Gastrocnemius medialis (tissue), 4 donors: ENCODE data around the gene CTIF. TPM values are rescaled to one million over a fixed set of nuclear protein-coding genes. Genes with fewer than 3 reads are reported as not detected.

ENCODE experiments used
- ATAC-seq, 2 donors: fragments of 150-250 bp; one replicate each; pipeline ENCODE4 v1.9.1; 2016
- DNase-seq, 2 donors: peaks; one replicate each; pipeline ENCODE4 v3.0.0-alpha.2; 2019
- H3K27ac ChIP-seq, 4 donors: fragments of 200-600 bp; sonication (generic); 1 replicate in 1 of 4; 2 replicates in 3 of 4; pipeline ENCODE4 v1.5.1; 2016 to 2018; ENCODE audit warnings: mild to moderate bottlenecking in 2 of 4, moderate library complexity in 1 of 4
- H3K27me3 ChIP-seq, 3 donors: fragments of 200-600 bp; sonication (generic) in 2 of 3; 1 replicate in 1 of 3; 2 replicates in 2 of 3; pipeline versions ENCODE4 v1.5.1 to v1.6.0; 2016 to 2019; ENCODE audit warnings: mild to moderate bottlenecking in 1 of 3, moderate library complexity in 1 of 3
- H3K36me3 ChIP-seq, 2 donors: fragments of 200-600 bp; sonication (generic) in 1 of 2; one replicate each; pipeline ENCODE4 v1.5.1; 2017 to 2018
- H3K4me1 ChIP-seq, 2 donors: fragments of 200-600 bp; sonication (generic) in 1 of 2; one replicate each; pipeline ENCODE4 v1.5.1; 2016 to 2017; ENCODE audit warnings: mild to moderate bottlenecking in 2 of 2
- H3K4me3 ChIP-seq, 4 donors: fragments of 200-600 bp; sonication (generic) in 3 of 4; 1 replicate in 1 of 4; 2 replicates in 3 of 4; pipeline ENCODE4 v1.5.1; 2016 to 2019; ENCODE audit warnings: mild to moderate bottlenecking in 2 of 4
- H3K9me3 ChIP-seq, 3 donors: fragments of 200-600 bp; sonication (generic) in 2 of 3; 1 replicate in 1 of 3; 2 replicates in 2 of 3; pipeline ENCODE4 v1.5.1; 2016 to 2019
- POLR2A ChIP-seq, 2 donors: fragments of 450-650 bp; IDR thresholded peaks; one replicate each; pipeline ENCODE4 v1.6.1; 2017; ENCODE audit warnings: antibody characterized with exemption in 2 of 2, mild to moderate bottlenecking in 2 of 2, moderate library complexity in 2 of 2
- in situ Hi-C, 4 donors: fragments of 200-750 bp; cut with MboI; loops; one replicate each; pipeline versions ENCODE4 v1.15.0 to v1.8.0; 2017; ENCODE audit warnings: low sequenced_read_pairs in 4 of 4
- intact Hi-C: fragments of 100-400 bp; cut with DNase I; formaldehyde crosslinking; loops from one replicate; pipeline ENCODE4 v1.15.1; 2023; ENCODE audit warnings: low total_unique reads
- total RNA-seq, 4 donors: library from RNA; depleted of rRNA; stranded (reverse); fragments of >200 nt; gene quantifications; one replicate each; pipeline versions ENCODE4 v1.1.0 to v1.2.3, GENCODE V29; 2016
- TF ChIP-seq, protein P1 (sequence below), 5 experiments: fragments of 450-650 bp in 3 of 5; fragments of 200-600 bp in 2 of 5; sonication (generic) in 2 of 5; IDR thresholded peaks in 4 of 5; conservative IDR thresholded peaks in 1 of 5; 1 replicate in 4 of 5; 2 replicates in 1 of 5; pipeline ENCODE4 v1.5.1; 2016 to 2019; ENCODE audit warnings: antibody characterized with exemption in 5 of 5, mild to moderate bottlenecking in 3 of 5, moderate library complexity in 3 of 5

The CTIF gene
- total RNA-seq, 4 donors from 2014 or later = 20.2 to 35.4 (median 23.1) TPM

DNA sequence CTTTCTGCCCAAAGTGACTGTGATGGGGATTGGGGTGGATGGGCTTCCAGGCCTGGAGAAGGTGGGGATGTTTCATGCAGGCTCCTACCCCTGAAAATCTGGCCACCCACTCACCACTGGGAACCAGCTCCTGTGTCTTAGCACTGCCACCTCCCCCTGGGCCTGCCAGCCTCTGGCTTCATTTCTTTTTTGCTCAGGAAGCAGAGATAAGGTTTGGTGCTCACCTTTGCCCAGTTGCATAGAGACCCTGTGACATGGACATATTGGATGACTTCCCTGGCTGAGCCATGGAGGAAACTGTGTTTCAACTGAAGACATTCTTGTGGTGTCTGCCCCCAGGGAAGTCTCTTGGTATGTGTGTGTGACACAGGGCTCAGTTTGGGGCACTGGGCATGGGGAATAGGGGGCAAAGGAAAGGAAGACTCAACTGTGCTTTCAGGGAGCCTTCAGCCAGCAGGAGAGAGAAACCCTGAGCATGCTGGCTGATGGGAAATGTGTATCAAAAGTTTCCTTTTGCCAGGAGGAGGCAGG lies 16.7 kb downstream of the CTIF start:
- in situ Hi-C loops = no loop called here
- Histone ChIP-seq H3K9me3 (peaks cover 0 to 4% (median 0%) of the 10 kb centered on the region in 3 donors), H3K27ac (no peak overlapping the region), H3K4me1 (peaks cover 0 to 11% of the 10 kb centered on the region in 2 donors), H3K27me3 (no peaks in the 10 kb centered on the region), H3K4me3 (no peak overlapping the region), H3K36me3 (no peaks in the 10 kb centered on the region)
- TF ChIP-seq, protein P1, sequence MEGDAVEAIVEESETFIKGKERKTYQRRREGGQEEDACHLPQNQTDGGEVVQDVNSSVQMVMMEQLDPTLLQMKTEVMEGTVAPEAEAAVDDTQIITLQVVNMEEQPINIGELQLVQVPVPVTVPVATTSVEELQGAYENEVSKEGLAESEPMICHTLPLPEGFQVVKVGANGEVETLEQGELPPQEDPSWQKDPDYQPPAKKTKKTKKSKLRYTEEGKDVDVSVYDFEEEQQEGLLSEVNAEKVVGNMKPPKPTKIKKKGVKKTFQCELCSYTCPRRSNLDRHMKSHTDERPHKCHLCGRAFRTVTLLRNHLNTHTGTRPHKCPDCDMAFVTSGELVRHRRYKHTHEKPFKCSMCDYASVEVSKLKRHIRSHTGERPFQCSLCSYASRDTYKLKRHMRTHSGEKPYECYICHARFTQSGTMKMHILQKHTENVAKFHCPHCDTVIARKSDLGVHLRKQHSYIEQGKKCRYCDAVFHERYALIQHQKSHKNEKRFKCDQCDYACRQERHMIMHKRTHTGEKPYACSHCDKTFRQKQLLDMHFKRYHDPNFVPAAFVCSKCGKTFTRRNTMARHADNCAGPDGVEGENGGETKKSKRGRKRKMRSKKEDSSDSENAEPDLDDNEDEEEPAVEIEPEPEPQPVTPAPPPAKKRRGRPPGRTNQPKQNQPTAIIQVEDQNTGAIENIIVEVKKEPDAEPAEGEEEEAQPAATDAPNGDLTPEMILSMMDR (IDR thresholded peaks at IDR 0.05 in 4 of 5, conservative IDR thresholded peaks at IDR 0.05 in 1 of 5) = no peak
- no peak for TF ChIP-seq POLR2A (IDR thresholded peaks at IDR 0.05)
- intact Hi-C loops = no loop called here
- ATAC-seq (no peak), DNase-seq (no peak)

DNA sequence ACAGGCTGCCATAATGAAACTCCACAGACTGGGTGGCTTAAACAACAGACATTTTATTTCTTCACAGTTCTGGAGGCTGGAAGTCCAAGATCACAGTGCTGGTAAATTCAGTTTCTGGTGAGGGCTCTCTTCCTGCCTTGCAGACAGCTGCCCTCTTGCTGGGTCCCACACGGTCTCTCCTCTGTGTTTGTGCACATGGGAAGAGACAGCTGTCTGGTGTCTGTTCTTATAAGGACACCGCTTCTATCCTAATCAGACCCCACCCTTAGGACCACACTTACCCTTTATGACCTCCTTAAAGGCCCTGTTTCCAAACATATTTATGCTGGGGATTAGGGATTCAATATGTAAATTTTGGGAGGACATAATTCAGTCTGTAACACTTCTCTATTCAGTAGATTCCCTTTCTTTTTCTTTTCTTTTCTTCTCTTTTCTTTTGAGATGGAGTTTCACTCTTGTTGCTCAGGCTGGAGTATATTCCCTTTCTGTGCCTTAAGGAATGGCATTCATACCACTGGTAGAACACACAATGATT lies 18.9 kb downstream of the CTIF start:
- intact Hi-C loops (no loop called here), in situ Hi-C loops (no loop called here)
- TF ChIP-seq POLR2A (IDR thresholded peaks at IDR 0.05) = no peak
- TF ChIP-seq, protein P1 (IDR thresholded peaks at IDR 0.05 in 4 of 5, conservative IDR thresholded peaks at IDR 0.05 in 1 of 5) = no peak
- Histone ChIP-seq H3K9me3 (peaks cover 0 to 4% (median 0%) of the 10 kb centered on the region in 3 donors), H3K27ac (no peak overlapping the region), H3K4me1 (peaks cover 0 to 14% of the 10 kb centered on the region in 2 donors), H3K27me3 (no peaks in the 10 kb centered on the region), H3K36me3 (no peaks in the 10 kb centered on the region), H3K4me3 (no peak overlapping the region)
- ATAC-seq = no peak
- no peak for DNase-seq

DNA sequence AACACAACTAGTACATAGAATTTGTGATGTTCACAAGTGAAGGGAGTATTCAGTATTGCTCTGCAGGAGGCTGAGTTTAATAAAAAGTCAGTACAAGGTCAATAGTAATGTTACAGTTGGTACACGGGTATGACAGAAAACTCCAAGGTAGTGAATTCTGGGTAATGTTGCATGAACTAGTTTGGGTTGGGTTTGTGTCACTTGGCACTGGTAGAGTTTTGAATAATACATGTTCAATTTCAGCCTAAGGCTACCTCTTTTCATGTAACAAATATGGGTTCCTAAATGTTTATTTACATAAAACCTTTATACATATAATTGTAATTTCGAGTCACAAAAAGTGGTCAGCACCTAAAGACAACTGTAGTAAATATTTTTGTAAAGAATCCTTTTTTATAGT lies 19.4 kb downstream of the CTIF start:
- Histone ChIP-seq H3K4me3 (no peak overlapping the region), H3K27ac (no peak overlapping the region), H3K36me3 (no peaks in the 10 kb centered on the region), H3K9me3 (peaks cover 0 to 4% (median 0%) of the 10 kb centered on the region in 3 donors), H3K4me1 (peaks cover 3 to 14% of the 10 kb centered on the region in 2 donors), H3K27me3 (no peaks in the 10 kb centered on the region)
- DNase-seq (no peak), ATAC-seq (no peak)
- in situ Hi-C loops (no loop called here), intact Hi-C loops (no loop called here)
- no peak for TF ChIP-seq POLR2A (IDR thresholded peaks at IDR 0.05)
- TF ChIP-seq, protein P1 (IDR thresholded peaks at IDR 0.05 in 4 of 5, conservative IDR thresholded peaks at IDR 0.05 in 1 of 5) = no peak

DNA sequence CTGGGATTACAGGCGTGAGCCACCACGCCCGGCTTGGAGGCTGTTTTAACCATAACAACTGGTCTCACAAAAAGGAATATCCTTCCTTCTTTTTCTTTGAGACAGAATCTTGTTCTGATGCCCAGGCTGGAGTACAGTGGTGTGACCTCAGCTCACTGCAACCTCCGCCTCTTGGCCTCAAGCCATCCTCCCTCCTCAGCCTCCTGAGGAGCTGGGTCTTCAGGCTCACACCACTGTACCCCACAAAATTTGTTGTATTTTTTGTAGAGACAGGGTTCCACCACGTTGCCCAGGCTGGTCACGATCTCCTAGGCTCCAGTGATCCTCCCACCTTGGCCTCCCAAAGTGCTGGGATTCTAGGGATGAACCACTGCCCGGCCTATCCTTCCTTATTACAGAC lies 21.7 kb downstream of the CTIF start:
- Histone ChIP-seq H3K27ac (no peak overlapping the region), H3K27me3 (no peaks in the 10 kb centered on the region), H3K4me3 (no peak overlapping the region), H3K9me3 (peaks cover 0 to 4% (median 0%) of the 10 kb centered on the region in 3 donors), H3K36me3 (no peaks in the 10 kb centered on the region), H3K4me1 (peaks cover 15 to 20% of the 10 kb centered on the region in 2 donors)
- TF ChIP-seq, protein P1 (IDR thresholded peaks at IDR 0.05 in 4 of 5, conservative IDR thresholded peaks at IDR 0.05 in 1 of 5) = no peak
- no peak for TF ChIP-seq POLR2A (IDR thresholded peaks at IDR 0.05)
- in situ Hi-C loops = no loop called here
- intact Hi-C loops = no loop called here
- ATAC-seq (no peak), DNase-seq (no peak)
